OCI-LY7 (cell line): Measurements from ENCODE around the gene DNASE1L1. TPM values are rescaled to one million over a fixed set of nuclear protein-coding genes. Genes with fewer than 3 reads are reported as not detected.

Experiments
- BruUV-seq: library from RNA; stranded (reverse); fragments of 400-500 nt; replicated peaks from 2 replicates; lab custom pipeline; 2021; lab: Mats Ljungman, UMichigan
- CTCF ChIA-PET: fragments of 300-600 bp; sonication (Branson Sonifier 250); formaldehyde crosslinking; loops from one replicate; lab custom pipeline; 2022; ENCODE audit warnings: antibody characterized with exemption; ENCODE audit not compliant: unreplicated experiment; lab: Charles Lee
- POLR2A ChIA-PET: fragments of 300-600 bp; sonication (Branson Sonifier 250); formaldehyde crosslinking; loops from one replicate; lab custom pipeline; 2022; ENCODE audit warnings: antibody characterized with exemption; lab: Charles Lee
- DNase-seq: peaks from one replicate; pipeline ENCODE4 v3.0.0-alpha.2; 2015; ENCODE audit warnings: low spot score
- H2AFZ ChIP-seq: fragments of 200-600 bp; sonication (generic), shearing (Covaris generic); 2 replicates; pipeline ENCODE4 v1.6.1; 2014; ENCODE audit warnings: mild to moderate bottlenecking, antibody characterized with exemption, low read length, moderate library complexity
- H3K27ac ChIP-seq: fragments of 200-600 bp; sonication (generic); 2 replicates; pipeline ENCODE4 v1.5.1; 2014; ENCODE audit warnings: mixed run types, low read depth, mild to moderate bottlenecking, moderate library complexity, low read length, inconsistent platforms; ENCODE audit not compliant: poor library complexity, severe bottlenecking
- H3K36me3 ChIP-seq: fragments of 200-600 bp; sonication (generic); 2 replicates; pipeline ENCODE4 v1.6.1; 2014; ENCODE audit warnings: mild to moderate bottlenecking, antibody characterized with exemption, low read length, moderate library complexity, mixed read lengths; ENCODE audit not compliant: insufficient read depth
- H3K4me1 ChIP-seq: fragments of 200-600 bp; sonication (generic); 2 replicates; pipeline ENCODE4 v1.5.1; 2014; ENCODE audit warnings: mild to moderate bottlenecking, low read length; ENCODE audit not compliant: insufficient read depth, poor library complexity, severe bottlenecking
- H3K4me2 ChIP-seq: fragments of 200-600 bp; sonication (generic); 2 replicates; pipeline ENCODE4 v1.6.1; 2014; ENCODE audit warnings: mild to moderate bottlenecking, low read length
- H3K4me3 ChIP-seq: fragments of 200-600 bp; sonication (generic); 2 replicates; pipeline ENCODE4 v1.5.1; 2014; ENCODE audit warnings: mild to moderate bottlenecking, low read depth, low read length; ENCODE audit not compliant: poor library complexity, severe bottlenecking
- H3K79me2 ChIP-seq: fragments of 200-600 bp; sonication (generic); 2 replicates; pipeline ENCODE4 v1.6.1; 2016; ENCODE audit warnings: low read depth, mild to moderate bottlenecking, low read length, moderate library complexity, mixed read lengths; ENCODE audit not compliant: insufficient read depth
- H3K9me2 ChIP-seq: fragments of 200-600 bp; sonication (generic); 2 replicates; pipeline ENCODE4 v1.6.1; 2016; ENCODE audit warnings: mild to moderate bottlenecking, low read length, mixed read lengths; ENCODE audit not compliant: insufficient read depth
- H3K9me3 ChIP-seq: fragments of 200-600 bp; sonication (generic); 2 replicates; pipeline ENCODE4 v1.6.1; 2014; ENCODE audit warnings: mild to moderate bottlenecking, mixed run types, low read length, mixed read lengths
- H4K20me1 ChIP-seq: fragments of 200-600 bp; sonication (generic); 2 replicates; pipeline ENCODE4 v1.6.1; 2014; ENCODE audit warnings: mild to moderate bottlenecking, antibody characterized with exemption, low read length, moderate library complexity, mixed read lengths; ENCODE audit not compliant: insufficient read depth
- EZH2phosphoT487 ChIP-seq: fragments of 200-600 bp; sonication (generic); IDR thresholded peaks from 2 replicates; pipeline ENCODE4 v1.6.1; 2018; ENCODE audit warnings: low read depth, borderline replicate concordance, mild to moderate bottlenecking, mixed run types, antibody characterized with exemption, low read length, moderate library complexity, mixed read lengths
- intact Hi-C: fragments of 100-400 bp; cut with micrococcal nuclease; formaldehyde crosslinking; loops from one replicate; pipeline ENCODE4 v1.10.0; 2022; ENCODE audit not compliant: unreplicated experiment
- total RNA-seq, 2 experiments: library from RNA; depleted of rRNA in 1 of 2; stranded (reverse); fragments of >200 nt in 1 of 2; shearing (Covaris generic) in 1 of 2; gene quantifications; 2 replicates each; pipeline ENCODE4 v1.2.3, GENCODE V29; 2014 to 2022
- TF ChIP-seq, protein P1 (sequence below): fragments of 200-600 bp; sonication (generic); conservative IDR thresholded peaks from 2 replicates; pipeline ENCODE4 v1.5.1; 2014; ENCODE audit warnings: mild to moderate bottlenecking, antibody characterized with exemption, low read length, moderate library complexity, mixed read lengths

The DNASE1L1 gene
- total RNA-seq, 2 experiments from 2014 or later: 23.1 to 30.1 TPM

DNA sequence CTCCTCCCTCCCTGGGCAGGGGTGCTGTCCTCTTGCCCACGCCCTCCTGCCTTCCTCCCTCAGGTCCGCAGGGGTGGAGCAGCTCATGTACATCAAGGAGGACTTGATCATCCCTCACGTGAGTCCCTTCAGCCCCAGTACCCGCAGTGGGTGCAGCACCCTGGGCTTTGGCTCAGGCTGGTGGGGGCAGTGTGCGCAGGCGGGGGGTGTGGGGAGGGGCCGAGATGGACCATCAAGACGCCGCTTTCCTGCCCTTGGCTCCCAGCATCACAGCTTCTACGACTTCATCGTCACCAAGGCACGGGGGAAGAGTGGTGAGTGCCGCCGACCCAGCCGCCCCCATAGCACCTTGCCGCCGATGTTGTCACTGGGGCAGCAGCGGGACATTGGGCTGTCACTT is 40.6 kb upstream of the DNASE1L1 start:
- H3K27ac ChIP-seq: no peak overlapping the region
- DNase-seq: no peak
- intact Hi-C loops: no loop called here
- no TSS peak for BruUV-seq
- H3K4me2 ChIP-seq: no peak overlapping the region
- H3K79me2 ChIP-seq: no peaks in the 10 kb centered on the region
- no peaks in the 10 kb centered on the region for H3K9me2 ChIP-seq
- no peaks in the 10 kb centered on the region for H3K9me3 ChIP-seq
- ChIA-PET CTCF (no interaction called here), POLR2A (no interaction called here)
- H4K20me1 ChIP-seq: no peaks in the 10 kb centered on the region
- no peak for TF ChIP-seq EZH2phosphoT487
- TF ChIP-seq, protein P1, sequence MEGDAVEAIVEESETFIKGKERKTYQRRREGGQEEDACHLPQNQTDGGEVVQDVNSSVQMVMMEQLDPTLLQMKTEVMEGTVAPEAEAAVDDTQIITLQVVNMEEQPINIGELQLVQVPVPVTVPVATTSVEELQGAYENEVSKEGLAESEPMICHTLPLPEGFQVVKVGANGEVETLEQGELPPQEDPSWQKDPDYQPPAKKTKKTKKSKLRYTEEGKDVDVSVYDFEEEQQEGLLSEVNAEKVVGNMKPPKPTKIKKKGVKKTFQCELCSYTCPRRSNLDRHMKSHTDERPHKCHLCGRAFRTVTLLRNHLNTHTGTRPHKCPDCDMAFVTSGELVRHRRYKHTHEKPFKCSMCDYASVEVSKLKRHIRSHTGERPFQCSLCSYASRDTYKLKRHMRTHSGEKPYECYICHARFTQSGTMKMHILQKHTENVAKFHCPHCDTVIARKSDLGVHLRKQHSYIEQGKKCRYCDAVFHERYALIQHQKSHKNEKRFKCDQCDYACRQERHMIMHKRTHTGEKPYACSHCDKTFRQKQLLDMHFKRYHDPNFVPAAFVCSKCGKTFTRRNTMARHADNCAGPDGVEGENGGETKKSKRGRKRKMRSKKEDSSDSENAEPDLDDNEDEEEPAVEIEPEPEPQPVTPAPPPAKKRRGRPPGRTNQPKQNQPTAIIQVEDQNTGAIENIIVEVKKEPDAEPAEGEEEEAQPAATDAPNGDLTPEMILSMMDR: no peak
- no peak overlapping the region for H2AFZ ChIP-seq
- H3K4me3 ChIP-seq: no peak overlapping the region
- H3K4me1 ChIP-seq: peaks cover 3% of the 10 kb centered on the region
- no peaks in the 10 kb centered on the region for H3K36me3 ChIP-seq

DNA sequence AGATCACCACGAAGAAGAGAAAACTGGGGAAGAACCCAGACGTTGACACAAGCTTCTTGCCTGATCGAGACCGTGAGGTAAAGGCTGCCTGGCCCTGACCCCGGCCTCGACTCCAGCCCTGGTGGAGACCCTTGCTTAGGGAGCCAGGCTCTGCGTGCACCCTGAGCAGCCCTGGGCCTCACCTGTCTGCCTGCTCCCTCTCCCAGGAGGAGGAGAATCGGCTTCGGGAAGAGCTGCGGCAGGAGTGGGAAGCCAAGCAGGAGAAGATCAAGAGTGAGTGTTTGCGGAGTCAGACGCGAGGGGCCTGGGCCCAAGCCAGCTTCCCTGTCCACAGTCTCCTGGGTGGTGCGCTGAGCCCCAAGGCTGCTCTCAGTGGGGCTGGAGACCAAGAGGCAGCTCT is 39.4 kb upstream of the DNASE1L1 start:
- no peak overlapping the region for H3K4me3 ChIP-seq
- ChIA-PET POLR2A (interaction anchor here (0.6 to 0.7 kb wide), 2 partner anchors 8 to 314 kb away, joined by 3 to 7 read pairs; partner anchors contain the start of gene DKC1), CTCF (no interaction called here)
- H3K9me3 ChIP-seq: no peaks in the 10 kb centered on the region
- H2AFZ ChIP-seq: no peak overlapping the region
- intact Hi-C loops: no loop called here
- no peaks in the 10 kb centered on the region for H4K20me1 ChIP-seq
- H3K4me1 ChIP-seq: peaks cover 10% of the 10 kb centered on the region
- H3K36me3 ChIP-seq: no peaks in the 10 kb centered on the region; the same call in 1 of the 2 replicates
- TF ChIP-seq EZH2phosphoT487: no peak
- TF ChIP-seq, protein P1: no peak
- no peak for DNase-seq
- H3K79me2 ChIP-seq: no peaks in the 10 kb centered on the region
- BruUV-seq: no TSS peak
- no peak overlapping the region for H3K4me2 ChIP-seq
- H3K9me2 ChIP-seq: no peaks in the 10 kb centered on the region
- H3K27ac ChIP-seq: no peak overlapping the region

DNA sequence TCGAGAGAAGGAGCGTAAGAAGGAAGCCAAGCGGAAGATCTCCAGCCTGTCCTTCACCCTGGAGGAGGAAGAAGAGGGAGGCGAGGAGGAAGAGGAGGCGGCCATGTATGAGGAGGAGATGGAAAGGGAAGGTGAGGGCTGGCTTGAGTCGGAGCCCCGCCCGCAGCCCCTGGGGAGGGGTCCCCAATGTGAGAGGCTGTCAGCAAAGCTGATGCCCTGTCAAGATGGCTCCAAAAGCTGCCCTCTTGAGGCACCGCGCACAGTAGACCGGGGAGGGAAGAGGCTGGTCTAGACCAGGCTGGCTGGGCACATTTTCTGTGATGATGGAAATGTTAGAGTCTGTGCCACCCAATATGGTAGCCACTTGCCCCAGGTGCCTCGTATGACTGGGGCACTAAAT is 37.4 kb upstream of the DNASE1L1 start:
- ChIA-PET POLR2A (interaction anchor here (0.5 kb wide), 1 partner anchor 28 kb away, joined by 3 read pairs; no protein-coding TSS in a partner anchor), CTCF (no interaction called here)
- no TSS peak for BruUV-seq
- H3K36me3 ChIP-seq: peaks cover 3% of the 10 kb centered on the region; the same call in 1 of the 2 replicates
- no peak overlapping the region for H3K4me2 ChIP-seq
- no peak overlapping the region for H3K27ac ChIP-seq
- no peaks in the 10 kb centered on the region for H3K9me3 ChIP-seq
- TF ChIP-seq, protein P1: no peak
- no peak for TF ChIP-seq EZH2phosphoT487
- H3K9me2 ChIP-seq: no peaks in the 10 kb centered on the region
- no peak for DNase-seq
- intact Hi-C loops: no loop called here
- peaks cover 13% of the 10 kb centered on the region for H3K4me1 ChIP-seq
- no peak overlapping the region for H3K4me3 ChIP-seq
- no peaks in the 10 kb centered on the region for H4K20me1 ChIP-seq
- no peaks in the 10 kb centered on the region for H3K79me2 ChIP-seq
- H2AFZ ChIP-seq: no peak overlapping the region
